Activated CD4-positive, alpha-beta T cell treated with anti-CD3 and anti-CD28 coated beads for 36 hours (primary cell): ENCODE measurements around the gene BABAM2. TPM values are rescaled to one million over a fixed set of nuclear protein-coding genes. Genes with fewer than 3 reads are reported as not detected.

Experiments
- ATAC-seq: fragments of 200-7000 bp; cut with Tn5 transposase; one replicate; pipeline ENCODE4 v1.10.0; 2021; ENCODE audit warnings: mild to moderate bottlenecking, moderate library complexity
- CTCF ChIA-PET: fragments of 350-600 bp; sonication (Branson Sonifier 250); formaldehyde crosslinking; loops from one replicate; lab custom pipeline; 2021; ENCODE audit warnings: antibody characterized with exemption; lab: Charles Lee
- POLR2A ChIA-PET: fragments of 350-600 bp; sonication (Branson Sonifier 250); formaldehyde crosslinking; loops from one replicate; lab custom pipeline; 2021; ENCODE audit warnings: antibody characterized with exemption, inconsistent platforms; lab: Charles Lee
- DNase-seq: peaks from one replicate; pipeline ENCODE4 v3.0.0-alpha.2; 2020
- H3K27ac Mint-ChIP-seq: one replicate; pipeline ENCODE4 v1.8.0; 2021; ENCODE audit warnings: mixed read lengths
- H3K27me3 Mint-ChIP-seq: one replicate; pipeline ENCODE4 v1.8.0; 2021; ENCODE audit warnings: mixed read lengths
- H3K36me3 Mint-ChIP-seq: one replicate; pipeline ENCODE4 v1.8.0; 2021; ENCODE audit warnings: low read depth, mixed read lengths
- H3K4me1 Mint-ChIP-seq: one replicate; pipeline ENCODE4 v1.8.0; 2021; ENCODE audit warnings: mixed read lengths
- H3K4me3 Mint-ChIP-seq: one replicate; pipeline ENCODE4 v1.8.0; 2021; ENCODE audit warnings: mild to moderate bottlenecking, moderate library complexity, mixed read lengths
- H3K9me3 Mint-ChIP-seq: one replicate; pipeline ENCODE4 v1.8.0; 2021; ENCODE audit warnings: low read depth, mixed read lengths
- intact Hi-C, 2 experiments: fragments of 100-400 bp; cut with DNase I in 1 of 2; cut with micrococcal nuclease in 1 of 2; formaldehyde crosslinking; loops; one replicate each; pipeline versions ENCODE4 v1.14.2 to v1.15.1; 2022 to 2024; cut with DNase I, micrococcal nuclease
- total RNA-seq, 2 experiments: library from RNA; stranded (reverse); gene quantifications; one replicate each; pipeline ENCODE4 v1.2.3, GENCODE V29; 2021

Gene BABAM2
- total RNA-seq, 2 experiments from 2014 or later, result 58.4 to 81.1 TPM

- Mint-ChIP-seq H3K4me1 (peaks cover 43% of the 10 kb centered on the region), H3K27me3 (no peaks in the 10 kb centered on the region), H3K36me3 (no peaks in the 10 kb centered on the region), H3K9me3 (no peaks in the 10 kb centered on the region), H3K4me3 (no peak overlapping the region), H3K27ac (no peak overlapping the region)
- intact Hi-C loops, result no loop called here
- CTCF ChIA-PET, result interaction anchor here (0.7 to 1.5 kb wide), 3 partner anchors 26 to 37 kb away, joined by 3 to 5 read pairs (median 3); partner anchors contain the start of gene FOSL2
- DNase-seq (no peak), ATAC-seq (no peak)
- POLR2A ChIA-PET, result no interaction called here
Measured at GRCh38 chr2:28355521-28356094, 465.1 kb downstream of the BABAM2 start.

- POLR2A ChIA-PET, result no interaction called here
- H3K27me3 Mint-ChIP-seq, result no peaks in the 10 kb centered on the region
- intact Hi-C loops, result no loop called here
- ATAC-seq (peak; percentile 20), DNase-seq (peak; percentile 65)
- no peak overlapping the region for H3K4me3 Mint-ChIP-seq
- CTCF ChIA-PET, result interaction anchor here (0.7 to 1.5 kb wide), 3 partner anchors 25 to 37 kb away, joined by 3 to 5 read pairs (median 3); partner anchors contain the start of gene FOSL2
- H3K27ac Mint-ChIP-seq, result no peak overlapping the region
- peaks cover 47% of the 10 kb centered on the region for H3K4me1 Mint-ChIP-seq
- H3K9me3 Mint-ChIP-seq, result no peaks in the 10 kb centered on the region
- H3K36me3 Mint-ChIP-seq, result no peaks in the 10 kb centered on the region
Measured at GRCh38 chr2:28356095-28356911, 465.8 kb downstream of the BABAM2 start.

- Mint-ChIP-seq H3K4me1 (peaks cover 47% of the 10 kb centered on the region), H3K4me3 (no peak overlapping the region), H3K27ac (no peak overlapping the region), H3K9me3 (no peaks in the 10 kb centered on the region), H3K27me3 (no peaks in the 10 kb centered on the region), H3K36me3 (no peaks in the 10 kb centered on the region)
- intact Hi-C loops, result no loop called here
- no peak for DNase-seq
- CTCF ChIA-PET, result interaction anchor here (0.6 kb wide), 1 partner anchor 417 kb away, joined by 3 read pairs; no protein-coding TSS in a partner anchor
- POLR2A ChIA-PET, result interaction anchor here (0.7 kb wide), 1 partner anchor 79 kb away, joined by 6 read pairs; no protein-coding TSS in a partner anchor
- no peak for ATAC-seq
Measured at GRCh38 chr2:28357055-28357454, 466.5 kb downstream of the BABAM2 start.

- Mint-ChIP-seq H3K27ac (peak overlapping the region; percentile 51), H3K4me1 (peaks cover 57% of the 10 kb centered on the region), H3K9me3 (no peaks in the 10 kb centered on the region), H3K27me3 (peaks cover 4% of the 10 kb centered on the region), H3K4me3 (no peak overlapping the region), H3K36me3 (no peaks in the 10 kb centered on the region)
- no peak for DNase-seq
- POLR2A ChIA-PET, result no interaction called here
- no peak for ATAC-seq
- intact Hi-C loops, result loop anchor here in 1 of 2 experiments (2.0 kb wide), 2 partner anchors 33 to 81 kb away; no protein-coding TSS in a partner anchor
- CTCF ChIA-PET, result interaction anchor here (0.7 kb wide), 1 partner anchor 33 kb away, joined by 5 read pairs; no protein-coding TSS in a partner anchor
Measured at GRCh38 chr2:28357948-28358667, 467.6 kb downstream of the BABAM2 start.

- DNase-seq (no peak), ATAC-seq (peak; percentile 7)
- no peaks in the 10 kb centered on the region for H3K9me3 Mint-ChIP-seq
- ChIA-PET CTCF (interaction anchor here (0.6 to 0.7 kb wide), 2 partner anchors 28 to 32 kb away, joined by 3 to 5 read pairs; no protein-coding TSS in a partner anchor), POLR2A (no interaction called here)
- peak overlapping the region; percentile 53 for H3K4me3 Mint-ChIP-seq
- H3K36me3 Mint-ChIP-seq, result no peaks in the 10 kb centered on the region
- peaks cover 4% of the 10 kb centered on the region for H3K27me3 Mint-ChIP-seq
- H3K4me1 Mint-ChIP-seq, result peaks cover 61% of the 10 kb centered on the region
- intact Hi-C loops, result loop anchor here (1.0 to 2.0 kb wide), 3 partner anchors 32 to 82 kb away; no protein-coding TSS in a partner anchor
- peak overlapping the region; percentile 94 for H3K27ac Mint-ChIP-seq
Measured at GRCh38 chr2:28358668-28359201, 468.2 kb downstream of the BABAM2 start.

GRCh38 chr2:28359222-28360057 is 468.9 kb downstream of the BABAM2 start:
- peaks cover 4% of the 10 kb centered on the region for H3K27me3 Mint-ChIP-seq
- intact Hi-C loops, result loop anchor here (1.0 to 2.0 kb wide), 3 partner anchors 31 to 83 kb away; no protein-coding TSS in a partner anchor
- peak overlapping the region; percentile 94 for H3K27ac Mint-ChIP-seq
- no peaks in the 10 kb centered on the region for H3K9me3 Mint-ChIP-seq
- no peaks in the 10 kb centered on the region for H3K36me3 Mint-ChIP-seq
- peak; percentile 81 for ATAC-seq
- DNase-seq, result peak; percentile 89
- ChIA-PET POLR2A (interaction anchor here (1.3 kb wide), 1 partner anchor 31 kb away, joined by 4 read pairs; no protein-coding TSS in a partner anchor), CTCF (interaction anchor here (0.6 kb wide), 3 partner anchors 29 to 951 kb away, joined by 3 read pairs; no protein-coding TSS in a partner anchor)
- H3K4me3 Mint-ChIP-seq, result peak overlapping the region; percentile 53
- H3K4me1 Mint-ChIP-seq, result peaks cover 67% of the 10 kb centered on the region

GRCh38 chr2:28360058-28360717 is 469.7 kb downstream of the BABAM2 start:
- no peak for DNase-seq
- Mint-ChIP-seq H3K4me3 (peak overlapping the region; percentile 53), H3K4me1 (peaks cover 74% of the 10 kb centered on the region), H3K27ac (peak overlapping the region; percentile 94), H3K27me3 (peaks cover 4% of the 10 kb centered on the region), H3K36me3 (no peaks in the 10 kb centered on the region), H3K9me3 (no peaks in the 10 kb centered on the region)
- POLR2A ChIA-PET, result interaction anchor here (0.5 to 1.3 kb wide), 2 partner anchors 30 to 170 kb away, joined by 3 to 4 read pairs; no protein-coding TSS in a partner anchor
- CTCF ChIA-PET, result interaction anchor here (0.6 kb wide), 2 partner anchors 23 to 450 kb away, joined by 3 to 5 read pairs; no protein-coding TSS in a partner anchor
- intact Hi-C loops, result no loop called here
- no peak for ATAC-seq

GRCh38 chr2:28360718-28361293 is 470.3 kb downstream of the BABAM2 start:
- POLR2A ChIA-PET, result interaction anchor here (0.5 kb wide), 1 partner anchor 169 kb away, joined by 3 read pairs; no protein-coding TSS in a partner anchor
- no peak for ATAC-seq

GRCh38 chr2:28361991-28362710 is 471.6 kb downstream of the BABAM2 start:
- no peak overlapping the region for H3K4me3 Mint-ChIP-seq
- ChIA-PET POLR2A (interaction anchor here (1.0 kb wide), 1 partner anchor 16 kb away, joined by 3 read pairs; no protein-coding TSS in a partner anchor), CTCF (interaction anchor here (0.6 to 1.1 kb wide), 3 partner anchors 16 to 647 kb away, joined by 3 to 4 read pairs (median 3); no protein-coding TSS in a partner anchor)
- intact Hi-C loops, result no loop called here
- H3K27me3 Mint-ChIP-seq, result peaks cover 4% of the 10 kb centered on the region
- no peaks in the 10 kb centered on the region for H3K36me3 Mint-ChIP-seq
- peak overlapping the region; percentile 62 for H3K27ac Mint-ChIP-seq
- DNase-seq, result no peak
- H3K9me3 Mint-ChIP-seq, result no peaks in the 10 kb centered on the region
- H3K4me1 Mint-ChIP-seq, result peaks cover 88% of the 10 kb centered on the region
- no peak for ATAC-seq

More at GRCh38 chr2:28360718-28361293, 470.3 kb downstream of the BABAM2 start:
- CTCF ChIA-PET, result interaction anchor here (0.6 kb wide), 1 partner anchor 23 kb away, joined by 5 read pairs; no protein-coding TSS in a partner anchor
- intact Hi-C loops, result no loop called here
- H3K27me3 Mint-ChIP-seq, result peaks cover 4% of the 10 kb centered on the region
- peak overlapping the region; percentile 94 for H3K27ac Mint-ChIP-seq
- no peaks in the 10 kb centered on the region for H3K9me3 Mint-ChIP-seq
- no peak overlapping the region for H3K4me3 Mint-ChIP-seq
- peak; percentile 48 for DNase-seq
- no peaks in the 10 kb centered on the region for H3K36me3 Mint-ChIP-seq
- H3K4me1 Mint-ChIP-seq, result peaks cover 79% of the 10 kb centered on the region
